NCI-H2029 treated with DMSO at 0.1 percent for 48 hours (cell line): Measurements from ENCODE around the gene TMEM273.

Experiments
- DNase-seq: peaks from one replicate; lab custom pipeline; 2025; lab: John Stamatoyannopoulos, UW

Gene TMEM273

DNA sequence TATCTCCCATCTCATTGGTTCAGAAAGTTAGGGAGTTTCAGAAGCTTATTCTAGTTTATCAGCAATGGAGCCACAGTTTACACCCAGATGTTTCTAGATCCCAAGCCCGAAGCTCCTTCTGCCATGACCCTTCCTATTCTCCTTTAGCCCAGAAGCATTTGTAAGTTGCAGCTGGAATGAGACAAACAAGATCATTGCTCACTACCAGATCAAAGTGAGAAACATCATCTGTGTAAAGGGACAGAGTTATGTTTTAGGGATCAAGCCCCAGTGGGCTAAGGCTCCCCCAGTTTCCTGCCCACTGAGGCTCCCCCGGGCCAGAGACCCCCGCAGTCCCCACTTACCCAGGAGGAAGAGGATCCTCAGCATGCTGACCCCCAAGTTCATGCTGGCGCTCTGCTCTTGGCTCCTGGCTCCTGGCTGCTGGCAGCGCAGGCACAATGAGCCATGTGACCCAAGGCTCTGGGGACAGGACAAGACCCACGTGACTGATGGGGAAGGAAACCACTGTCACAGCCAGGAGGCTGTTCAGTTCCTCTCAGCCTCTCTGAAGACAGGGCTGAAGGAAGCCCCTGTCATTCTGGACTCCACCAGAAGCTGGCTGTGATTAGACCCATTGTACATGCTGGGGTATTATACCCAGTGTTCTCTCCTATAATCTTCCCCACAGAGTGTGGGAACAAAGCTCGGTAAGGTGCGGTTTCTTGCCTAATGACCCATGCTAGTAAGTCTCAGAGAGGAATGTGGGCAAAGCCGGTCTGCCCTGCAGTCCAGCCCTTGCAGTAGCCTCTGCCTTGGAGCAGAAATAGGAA lies at the start of gene TMEM273:
Gene TMEM273 (minus strand): TSS at position 442 of the 812 bp plus-strand sequence. CDS start 55 bp downstream, at position 387.
- DNase-seq: no peak

DNA sequence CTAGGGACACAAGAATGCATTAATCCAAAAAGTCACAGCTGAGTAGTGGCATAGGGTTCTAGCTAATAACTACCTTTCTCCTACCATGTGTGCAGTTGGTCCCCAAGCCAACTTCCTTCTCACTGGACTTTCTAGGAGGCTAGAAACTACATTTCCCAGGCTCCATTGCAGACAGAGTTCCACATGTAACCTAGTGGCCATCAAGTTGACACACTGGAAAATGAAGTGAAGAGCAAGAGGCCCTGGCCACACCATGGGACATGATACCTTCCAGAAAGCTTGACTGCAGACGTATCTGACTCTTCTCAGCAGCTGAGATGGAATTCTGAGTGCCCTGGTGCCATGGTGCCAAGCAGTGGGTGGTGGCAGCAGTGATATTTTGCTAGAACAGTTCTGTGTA lies 49.8 kb upstream of the TMEM273 start:
- DNase-seq: no peak

DNA sequence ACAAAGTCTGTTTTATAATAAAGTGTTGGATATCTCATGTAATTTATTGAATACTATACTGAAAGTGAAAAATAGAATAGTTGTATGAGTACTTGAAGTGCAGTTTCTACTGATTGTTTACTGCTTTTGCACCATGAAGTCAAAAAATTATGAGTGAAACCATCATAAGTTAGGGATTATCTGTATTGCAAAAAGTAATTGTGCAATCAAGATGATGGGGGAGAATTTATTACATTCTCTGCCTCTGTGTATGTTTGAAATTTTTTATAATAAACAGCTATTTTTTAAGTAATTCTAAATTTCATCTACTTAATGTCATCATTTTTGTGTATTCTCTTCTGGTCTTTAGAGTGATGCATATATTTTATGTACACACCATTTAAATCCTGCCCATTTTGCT lies 47.2 kb upstream of the TMEM273 start:
- DNase-seq: no peak

- DNase-seq: no peak
Observed at GRCh38 chr10:49231086-49231820, 43.1 kb upstream of the TMEM273 start.

GRCh38 chr10:49230004-49230403 lies 41.8 kb upstream of the TMEM273 start:
- no peak for DNase-seq

- DNase-seq: no peak
Observed at GRCh38 chr10:49228677-49229076, 40.5 kb upstream of the TMEM273 start.

- no peak for DNase-seq
Observed at GRCh38 chr10:49227406-49227805, 39.2 kb upstream of the TMEM273 start.

DNA sequence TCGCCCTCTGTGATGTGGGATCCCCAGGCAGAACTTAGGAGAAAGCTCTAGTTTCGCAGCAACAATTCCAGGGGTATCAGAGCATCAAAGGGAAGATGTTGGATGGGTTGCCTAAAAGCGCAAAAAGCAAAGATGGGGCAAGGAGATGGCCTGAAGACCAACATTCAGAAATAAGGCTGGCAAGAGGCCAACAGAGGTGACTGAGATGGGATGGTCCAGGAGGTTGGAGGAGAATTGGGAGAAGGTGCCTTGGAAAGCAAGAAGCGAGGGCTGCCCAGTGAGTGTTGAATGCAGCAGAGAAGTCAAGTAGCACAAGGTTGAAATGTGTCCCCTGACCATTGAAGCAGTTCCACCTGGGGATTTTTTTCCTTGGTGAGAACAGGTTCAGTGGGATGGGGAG lies 38.4 kb upstream of the TMEM273 start:
- no peak for DNase-seq

- DNase-seq: no peak
Observed at GRCh38 chr10:49225218-49225876, 37.2 kb upstream of the TMEM273 start.

DNA sequence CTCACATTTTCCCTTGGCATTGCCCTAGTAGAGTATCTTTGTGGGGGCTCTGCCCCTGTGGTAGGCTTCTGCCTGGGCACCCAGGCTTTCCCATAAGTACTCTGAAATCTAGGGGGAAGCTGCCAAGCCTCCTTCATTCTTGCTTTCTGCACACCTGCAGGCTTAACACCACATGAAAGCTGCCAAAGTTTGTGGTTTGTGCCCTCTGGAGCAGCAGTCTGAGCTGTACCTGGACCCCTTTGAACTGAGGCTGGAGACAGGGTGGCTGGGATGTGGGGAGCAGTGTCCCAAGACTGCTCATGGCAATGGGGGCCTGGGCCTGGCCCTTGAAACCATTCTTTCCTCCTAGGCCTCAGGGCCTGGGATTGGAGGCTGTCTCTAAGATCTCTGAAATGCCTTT lies 35.0 kb upstream of the TMEM273 start:
- no peak for DNase-seq

DNA sequence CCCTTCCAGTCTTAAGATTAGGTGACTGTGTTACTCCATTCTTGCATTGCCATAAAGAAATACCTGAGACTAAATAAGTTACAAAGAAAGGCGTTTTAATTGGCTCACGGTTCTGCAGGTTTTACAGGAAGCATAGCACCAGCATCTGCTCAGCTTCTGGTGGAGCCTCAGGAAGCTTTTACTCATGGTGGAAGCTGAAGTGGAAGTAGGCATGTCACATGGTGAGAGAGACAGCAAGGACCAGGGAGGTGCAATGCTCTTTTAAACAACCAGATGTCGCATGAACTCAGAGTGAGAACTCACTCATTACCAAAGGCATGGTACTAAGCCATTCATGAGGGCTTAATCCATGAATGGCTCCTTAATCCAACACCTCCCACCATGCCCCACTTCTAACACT lies 34.0 kb upstream of the TMEM273 start:
- DNase-seq: no peak

DNA sequence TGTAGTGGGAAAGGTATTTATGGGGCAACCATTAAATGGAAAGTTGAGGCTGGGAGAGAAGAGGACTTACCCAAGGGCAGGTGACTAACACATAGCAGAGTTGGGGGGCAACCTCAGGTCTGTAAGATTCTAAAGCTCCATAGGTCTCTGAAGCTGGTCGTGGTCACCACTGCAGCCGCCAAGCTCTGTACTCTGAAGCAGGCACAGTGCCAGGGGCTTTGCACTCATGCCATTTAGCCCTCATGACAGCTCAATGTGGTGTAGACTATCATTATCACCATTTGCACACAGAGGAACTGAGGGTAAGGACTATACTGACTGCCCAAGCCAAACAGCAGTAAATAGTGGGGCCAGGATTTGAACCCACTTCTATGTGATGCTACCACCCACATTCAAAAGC lies 32.5 kb upstream of the TMEM273 start:
- DNase-seq: no peak

- DNase-seq: no peak
Observed at GRCh38 chr10:49220031-49220430, 31.8 kb upstream of the TMEM273 start.

DNA sequence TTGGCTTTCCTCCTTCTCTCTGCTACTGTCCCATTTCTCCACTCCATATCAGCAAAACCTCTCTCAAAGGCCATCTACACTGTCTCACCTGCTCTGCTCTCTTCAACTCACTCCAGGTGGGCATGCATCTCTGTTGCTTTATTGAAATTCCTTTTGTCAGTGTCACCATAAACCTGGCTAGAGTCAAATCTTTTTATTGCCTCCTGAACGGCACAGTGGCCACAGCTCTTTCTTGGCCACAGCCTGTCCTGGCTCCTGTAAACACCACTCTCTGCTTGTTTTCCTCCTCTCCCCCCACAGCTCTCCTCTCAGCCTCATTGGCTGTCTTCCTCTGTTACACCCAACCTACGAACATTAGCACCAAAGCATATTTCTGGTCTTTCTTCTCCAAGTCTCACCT lies 31.1 kb upstream of the TMEM273 start:
- DNase-seq: no peak

- no peak for DNase-seq
Observed at GRCh38 chr10:49218480-49218879, 30.3 kb upstream of the TMEM273 start.

DNA sequence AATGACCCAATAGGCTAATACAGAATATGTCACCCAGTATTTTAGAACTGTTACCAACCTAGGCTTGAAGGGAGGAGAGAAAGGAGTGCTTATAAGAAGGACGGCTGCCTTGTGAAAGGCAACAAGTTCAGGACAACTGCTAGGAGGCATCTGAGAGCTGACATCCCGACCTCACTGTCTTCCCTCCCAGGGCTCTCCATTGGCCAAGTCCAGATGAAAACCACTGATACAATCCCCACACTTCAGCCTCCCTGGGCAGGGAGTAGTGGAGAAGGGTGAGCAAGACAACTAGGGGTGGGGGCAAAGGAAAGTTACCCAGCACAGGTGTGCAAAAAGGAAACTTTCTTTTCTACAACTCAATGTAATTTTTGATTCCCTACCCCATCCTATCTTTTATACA lies 29.5 kb upstream of the TMEM273 start:
- DNase-seq: no peak

- no peak for DNase-seq
Observed at GRCh38 chr10:49213211-49213610, 25.0 kb upstream of the TMEM273 start.

GRCh38 chr10:49212783-49213182 lies 24.6 kb upstream of the TMEM273 start:
- no peak for DNase-seq

GRCh38 chr10:49212076-49212475 lies 23.9 kb upstream of the TMEM273 start:
- no peak for DNase-seq

DNA sequence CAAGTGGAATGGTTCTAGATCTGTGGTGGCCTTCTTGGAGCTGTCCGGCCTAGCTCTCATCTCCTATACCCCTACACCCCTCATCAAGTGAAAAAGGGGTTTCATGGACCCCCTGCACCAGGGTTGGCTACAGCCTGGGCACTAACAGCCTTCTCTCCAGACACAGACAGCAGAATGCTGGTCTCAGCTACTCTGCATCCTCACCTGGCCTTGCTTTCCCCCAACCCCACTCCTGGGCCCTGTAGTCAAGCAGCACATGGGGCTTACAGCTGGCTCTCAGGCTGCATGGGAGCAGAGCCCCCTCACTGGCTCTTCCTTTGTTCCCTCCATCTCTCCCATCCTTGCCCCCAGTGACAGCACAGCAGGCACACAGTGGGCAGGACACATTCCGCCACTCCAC lies 20.8 kb upstream of the TMEM273 start:
- no peak for DNase-seq

DNA sequence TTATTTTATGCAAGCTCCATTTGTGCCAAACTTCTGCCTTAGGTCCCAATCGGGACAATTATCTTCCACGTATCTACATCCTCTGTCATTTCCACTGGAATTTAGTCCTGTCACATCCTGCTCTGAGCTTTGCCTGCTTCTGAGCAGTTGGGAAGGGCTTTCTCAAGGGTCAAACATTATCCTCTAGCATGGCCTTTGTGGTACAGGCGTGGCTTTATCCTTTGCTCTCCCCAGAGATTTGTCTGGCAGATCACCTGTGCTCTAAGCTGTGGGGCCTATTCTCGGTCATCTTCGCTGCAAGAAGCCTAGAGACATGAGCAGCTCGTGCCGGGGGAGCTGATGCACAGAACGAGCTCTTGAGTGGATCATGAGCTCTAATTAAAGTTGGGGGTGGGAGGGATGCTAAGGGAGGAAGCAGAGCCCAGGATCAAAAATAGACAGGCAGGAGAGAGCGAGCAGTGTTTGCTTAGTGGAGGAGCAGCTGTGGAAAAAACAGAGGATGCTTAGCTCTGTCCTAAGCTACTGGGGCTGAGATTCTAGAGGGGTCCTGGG lies 19.8 kb upstream of the TMEM273 start:
- no peak for DNase-seq

DNA sequence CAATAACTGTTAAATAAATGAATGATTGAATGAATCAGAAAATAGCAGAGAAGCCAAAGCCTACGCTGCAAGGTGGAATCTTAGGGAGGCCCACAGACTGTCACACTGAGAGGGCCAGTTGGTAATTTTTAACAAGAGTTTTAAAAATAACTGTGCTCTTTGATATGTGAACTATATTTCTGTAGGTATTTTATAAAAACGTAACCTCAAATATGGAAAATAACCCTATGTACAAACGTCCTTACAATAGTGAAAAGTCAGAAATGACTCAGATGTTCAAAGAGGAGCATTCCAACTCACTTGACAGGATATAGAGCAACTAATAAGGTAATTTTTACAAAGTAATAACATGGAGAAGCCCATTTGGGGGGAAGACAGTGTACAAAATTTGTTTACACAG lies 18.9 kb upstream of the TMEM273 start:
- DNase-seq: no peak

GRCh38 chr10:49205206-49205605 lies 17.0 kb upstream of the TMEM273 start:
- no peak for DNase-seq
